Liver (tissue), 9 donors: ENCODE measurements around the gene GHITM. TPM values are rescaled to one million over a fixed set of nuclear protein-coding genes. Genes with fewer than 3 reads are reported as not detected.

Experiments used
- DNase-seq: peaks from one replicate; pipeline ENCODE4 v3.0.0-alpha.2; 2017; ENCODE audit warnings: low spot score
- H3K27ac ChIP-seq, 2 donors: one replicate each; pipeline ENCODE4 v1.7.0; 2013; ENCODE audit warnings: inconsistent platforms in 2 of 2, low read length in 2 of 2, control low read depth in 1 of 2, low read depth in 1 of 2, mild to moderate bottlenecking in 1 of 2
- H3K27me3 ChIP-seq, 4 donors: one replicate each; pipeline versions ENCODE4 v1.6.1 to v1.7.0; 2013; ENCODE audit warnings: low read length in 3 of 4, inconsistent platforms in 1 of 4, mild to moderate bottlenecking in 1 of 4, moderate library complexity in 1 of 4; ENCODE audit not compliant: control insufficient read depth in 4 of 4, insufficient read depth in 4 of 4
- H3K36me3 ChIP-seq, 4 donors: one replicate each; pipeline versions ENCODE4 v1.6.1 to v1.7.0; 2013; ENCODE audit warnings: low read length in 3 of 4, mild to moderate bottlenecking in 3 of 4, low read depth in 1 of 4, moderate library complexity in 1 of 4; ENCODE audit not compliant: control insufficient read depth in 4 of 4, insufficient read depth in 3 of 4
- H3K4me1 ChIP-seq, 4 donors: one replicate each; pipeline versions ENCODE4 v1.6.1 to v1.7.0; 2013; ENCODE audit warnings: low read length in 3 of 4, mild to moderate bottlenecking in 3 of 4, moderate library complexity in 1 of 4; ENCODE audit not compliant: control insufficient read depth in 4 of 4, insufficient read depth in 4 of 4
- H3K4me3 ChIP-seq, 3 donors: one replicate each; pipeline versions ENCODE4 v1.6.1 to v1.7.0; 2013; ENCODE audit warnings: low read length in 3 of 3, control low read depth in 1 of 3, low read depth in 1 of 3, mild to moderate bottlenecking in 1 of 3
- H3K9ac ChIP-seq, 2 donors: one replicate each; pipeline ENCODE4 v1.7.0; 2013; ENCODE audit warnings: low read length in 2 of 2, mild to moderate bottlenecking in 2 of 2, moderate library complexity in 2 of 2, control low read depth in 1 of 2, low read depth in 1 of 2
- H3K9me3 ChIP-seq, 4 donors: one replicate each; pipeline versions ENCODE4 v1.6.1 to v1.7.0; 2013; ENCODE audit warnings: low read length in 3 of 4; ENCODE audit not compliant: control insufficient read depth in 4 of 4
- EGR1 ChIP-seq, 2 donors: IDR thresholded peaks; 2 replicates each; pipeline ENCODE4 v1.6.1; 2016 to 2018; ENCODE audit warnings: antibody characterized with exemption in 2 of 2, low read depth in 2 of 2
- FOXA1 ChIP-seq: IDR thresholded peaks from 2 replicates; pipeline ENCODE4 v1.6.1; 2016; ENCODE audit warnings: antibody characterized with exemption
- FOXA2 ChIP-seq: IDR thresholded peaks from 2 replicates; pipeline ENCODE4 v1.6.1; 2016; ENCODE audit warnings: antibody characterized with exemption
- GABPA ChIP-seq, 2 donors: IDR thresholded peaks in 1 of 2; conservative IDR thresholded peaks in 1 of 2; 2 replicates each; pipeline ENCODE4 v1.6.1; 2016; ENCODE audit warnings: antibody characterized with exemption in 2 of 2, mild to moderate bottlenecking in 1 of 2, moderate library complexity in 1 of 2
- HNF4A ChIP-seq, 2 donors: conservative IDR thresholded peaks; 2 replicates each; pipeline ENCODE4 v1.6.1; 2016; ENCODE audit warnings: antibody characterized with exemption in 2 of 2, mild to moderate bottlenecking in 2 of 2
- HNF4G ChIP-seq: IDR thresholded peaks from 2 replicates; pipeline ENCODE4 v1.6.1; 2016; ENCODE audit warnings: antibody characterized with exemption
- JUND ChIP-seq, 2 donors: IDR thresholded peaks; 2 replicates each; pipeline ENCODE4 v1.6.1; 2016; ENCODE audit warnings: antibody characterized with exemption in 2 of 2
- RAD21 ChIP-seq, 2 donors: IDR thresholded peaks; 2 replicates each; pipeline ENCODE4 v1.6.1; 2016; ENCODE audit warnings: antibody characterized with exemption in 2 of 2, mild to moderate bottlenecking in 2 of 2
- RXRA ChIP-seq, 2 donors: IDR thresholded peaks; 2 replicates each; pipeline ENCODE4 v1.6.1; 2017 to 2018; ENCODE audit warnings: antibody characterized with exemption in 2 of 2, mild to moderate bottlenecking in 1 of 2
- TAF1 ChIP-seq: conservative IDR thresholded peaks from 2 replicates; pipeline ENCODE4 v1.6.1; 2016; ENCODE audit warnings: antibody characterized with exemption, mild to moderate bottlenecking
- YY1 ChIP-seq: IDR thresholded peaks from 2 replicates; pipeline ENCODE4 v1.6.1; 2016; ENCODE audit warnings: antibody characterized with exemption, mild to moderate bottlenecking
- WGBS: extraction: QIAGEN DNeasy Blood & Tissue Kit; methylation state at CpG from one replicate; pipeline ENCODE4 v1.1.7; 2013; 5-methylcytosine and 5-hydroxymethylcytosine counted together
- polyA plus RNA-seq, 2 donors: library from polyadenylated mRNA; stranded (reverse) in 1 of 2; unstranded in 1 of 2; fragments of 200-250 nt in 1 of 2; fragments of >200 nt in 1 of 2; fragmentation: Nextera tagmentation in 1 of 2; extraction: Ambion mirVana in 1 of 2; gene quantifications; one replicate each; pipeline versions ENCODE4 v1.2.1 to v1.2.3, GENCODE V29; 2013 to 2015
- total RNA-seq, 2 donors: library from RNA; depleted of rRNA; stranded (reverse); fragments of >200 nt; gene quantifications; one replicate each; pipeline ENCODE4 v1.2.3, GENCODE V29; 2014
- TF ChIP-seq, protein P1 (sequence below): IDR thresholded peaks from 2 replicates; pipeline ENCODE4 v1.6.1; 2016; ENCODE audit warnings: antibody characterized with exemption
- TF ChIP-seq, protein P2 (sequence below): IDR thresholded peaks from 2 replicates; pipeline ENCODE4 v1.6.1; 2016; ENCODE audit warnings: antibody characterized with exemption, mild to moderate bottlenecking
- TF ChIP-seq, protein P3 (sequence below): fragments of 150-350 bp; IDR thresholded peaks from 2 replicates; pipeline ENCODE4 v1.5.1; 2017; ENCODE audit warnings: improper control_type of control experiment, low read depth, low read length; ENCODE audit not compliant: missing input control
- TF ChIP-seq, protein P4 (sequence below): IDR thresholded peaks from 2 replicates; pipeline ENCODE4 v1.6.1; 2016; ENCODE audit warnings: antibody characterized with exemption
- donor health status: healthy.
- donor health status: healthy.
- donor health status: healthy.
- donor health status: healthy.
- donor health status: healthy.

GHITM gene
- total and polyA plus RNA-seq, 4 donors = 156 to 252 (median 194) TPM

DNA sequence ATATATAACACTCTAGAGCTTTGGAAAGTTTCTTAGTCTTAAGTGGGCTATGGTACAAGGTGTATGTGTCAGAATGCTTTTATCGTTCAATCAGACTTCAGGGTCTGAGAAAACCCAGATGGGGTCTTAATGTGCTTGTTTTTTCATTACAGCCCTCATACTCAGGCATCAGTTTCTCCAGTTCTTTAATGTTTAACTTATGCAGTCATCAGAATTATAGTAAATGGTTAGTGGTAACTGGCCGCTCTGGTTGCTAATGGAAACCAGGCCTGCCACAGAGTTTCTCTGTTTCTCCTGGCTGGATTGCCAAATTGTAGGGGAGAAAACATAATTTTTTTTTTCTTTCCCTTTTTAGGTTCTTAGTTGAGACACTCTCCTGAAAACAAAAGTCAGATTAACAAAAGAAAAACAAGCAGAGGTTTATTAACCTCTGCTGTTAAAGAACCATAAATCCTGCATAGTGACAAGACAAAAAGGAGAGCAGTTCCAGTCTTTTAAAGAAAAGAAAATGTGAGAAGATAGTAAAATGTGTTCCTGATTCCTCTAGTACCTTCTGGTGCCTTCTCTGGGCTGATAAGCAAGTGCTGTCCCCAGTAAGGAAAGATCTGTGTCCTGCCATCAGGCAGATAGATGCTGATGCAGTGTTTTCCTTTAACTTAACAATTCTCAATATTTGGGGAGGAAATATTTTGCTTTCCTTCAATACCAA is 21.5 kb upstream of the GHITM start:
- H3K27me3 ChIP-seq = peaks cover 0 to 2% (median 0%) of the 10 kb centered on the region in 4 donors
- no peaks in the 10 kb centered on the region for H3K9me3 ChIP-seq
- WGBS = 74% methylated on average over 2 of the region's 2 CpGs
- H3K4me1 ChIP-seq = no peaks in the 10 kb centered on the region
- TF ChIP-seq, protein P1, sequence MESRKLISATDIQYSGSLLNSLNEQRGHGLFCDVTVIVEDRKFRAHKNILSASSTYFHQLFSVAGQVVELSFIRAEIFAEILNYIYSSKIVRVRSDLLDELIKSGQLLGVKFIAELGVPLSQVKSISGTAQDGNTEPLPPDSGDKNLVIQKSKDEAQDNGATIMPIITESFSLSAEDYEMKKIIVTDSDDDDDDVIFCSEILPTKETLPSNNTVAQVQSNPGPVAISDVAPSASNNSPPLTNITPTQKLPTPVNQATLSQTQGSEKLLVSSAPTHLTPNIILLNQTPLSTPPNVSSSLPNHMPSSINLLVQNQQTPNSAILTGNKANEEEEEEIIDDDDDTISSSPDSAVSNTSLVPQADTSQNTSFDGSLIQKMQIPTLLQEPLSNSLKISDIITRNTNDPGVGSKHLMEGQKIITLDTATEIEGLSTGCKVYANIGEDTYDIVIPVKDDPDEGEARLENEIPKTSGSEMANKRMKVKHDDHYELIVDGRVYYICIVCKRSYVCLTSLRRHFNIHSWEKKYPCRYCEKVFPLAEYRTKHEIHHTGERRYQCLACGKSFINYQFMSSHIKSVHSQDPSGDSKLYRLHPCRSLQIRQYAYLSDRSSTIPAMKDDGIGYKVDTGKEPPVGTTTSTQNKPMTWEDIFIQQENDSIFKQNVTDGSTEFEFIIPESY = no peak
- TF ChIP-seq, protein P2, sequence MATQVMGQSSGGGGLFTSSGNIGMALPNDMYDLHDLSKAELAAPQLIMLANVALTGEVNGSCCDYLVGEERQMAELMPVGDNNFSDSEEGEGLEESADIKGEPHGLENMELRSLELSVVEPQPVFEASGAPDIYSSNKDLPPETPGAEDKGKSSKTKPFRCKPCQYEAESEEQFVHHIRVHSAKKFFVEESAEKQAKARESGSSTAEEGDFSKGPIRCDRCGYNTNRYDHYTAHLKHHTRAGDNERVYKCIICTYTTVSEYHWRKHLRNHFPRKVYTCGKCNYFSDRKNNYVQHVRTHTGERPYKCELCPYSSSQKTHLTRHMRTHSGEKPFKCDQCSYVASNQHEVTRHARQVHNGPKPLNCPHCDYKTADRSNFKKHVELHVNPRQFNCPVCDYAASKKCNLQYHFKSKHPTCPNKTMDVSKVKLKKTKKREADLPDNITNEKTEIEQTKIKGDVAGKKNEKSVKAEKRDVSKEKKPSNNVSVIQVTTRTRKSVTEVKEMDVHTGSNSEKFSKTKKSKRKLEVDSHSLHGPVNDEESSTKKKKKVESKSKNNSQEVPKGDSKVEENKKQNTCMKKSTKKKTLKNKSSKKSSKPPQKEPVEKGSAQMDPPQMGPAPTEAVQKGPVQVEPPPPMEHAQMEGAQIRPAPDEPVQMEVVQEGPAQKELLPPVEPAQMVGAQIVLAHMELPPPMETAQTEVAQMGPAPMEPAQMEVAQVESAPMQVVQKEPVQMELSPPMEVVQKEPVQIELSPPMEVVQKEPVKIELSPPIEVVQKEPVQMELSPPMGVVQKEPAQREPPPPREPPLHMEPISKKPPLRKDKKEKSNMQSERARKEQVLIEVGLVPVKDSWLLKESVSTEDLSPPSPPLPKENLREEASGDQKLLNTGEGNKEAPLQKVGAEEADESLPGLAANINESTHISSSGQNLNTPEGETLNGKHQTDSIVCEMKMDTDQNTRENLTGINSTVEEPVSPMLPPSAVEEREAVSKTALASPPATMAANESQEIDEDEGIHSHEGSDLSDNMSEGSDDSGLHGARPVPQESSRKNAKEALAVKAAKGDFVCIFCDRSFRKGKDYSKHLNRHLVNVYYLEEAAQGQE = no peak
- TF ChIP-seq HNF4A (conservative IDR thresholded peaks at IDR 0.05) = no peak
- TF ChIP-seq HNF4G = no peak
- no peak for TF ChIP-seq JUND (IDR thresholded peaks at IDR 0.05)
- no peak for TF ChIP-seq FOXA2
- no peak for TF ChIP-seq YY1
- no peak for TF ChIP-seq FOXA1
- TF ChIP-seq EGR1 (IDR thresholded peaks at IDR 0.05; ENCODE audit: low read depth in 2 of 2) = no peak
- TF ChIP-seq, protein P3, sequence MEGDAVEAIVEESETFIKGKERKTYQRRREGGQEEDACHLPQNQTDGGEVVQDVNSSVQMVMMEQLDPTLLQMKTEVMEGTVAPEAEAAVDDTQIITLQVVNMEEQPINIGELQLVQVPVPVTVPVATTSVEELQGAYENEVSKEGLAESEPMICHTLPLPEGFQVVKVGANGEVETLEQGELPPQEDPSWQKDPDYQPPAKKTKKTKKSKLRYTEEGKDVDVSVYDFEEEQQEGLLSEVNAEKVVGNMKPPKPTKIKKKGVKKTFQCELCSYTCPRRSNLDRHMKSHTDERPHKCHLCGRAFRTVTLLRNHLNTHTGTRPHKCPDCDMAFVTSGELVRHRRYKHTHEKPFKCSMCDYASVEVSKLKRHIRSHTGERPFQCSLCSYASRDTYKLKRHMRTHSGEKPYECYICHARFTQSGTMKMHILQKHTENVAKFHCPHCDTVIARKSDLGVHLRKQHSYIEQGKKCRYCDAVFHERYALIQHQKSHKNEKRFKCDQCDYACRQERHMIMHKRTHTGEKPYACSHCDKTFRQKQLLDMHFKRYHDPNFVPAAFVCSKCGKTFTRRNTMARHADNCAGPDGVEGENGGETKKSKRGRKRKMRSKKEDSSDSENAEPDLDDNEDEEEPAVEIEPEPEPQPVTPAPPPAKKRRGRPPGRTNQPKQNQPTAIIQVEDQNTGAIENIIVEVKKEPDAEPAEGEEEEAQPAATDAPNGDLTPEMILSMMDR = no peak
- TF ChIP-seq, protein P4, sequence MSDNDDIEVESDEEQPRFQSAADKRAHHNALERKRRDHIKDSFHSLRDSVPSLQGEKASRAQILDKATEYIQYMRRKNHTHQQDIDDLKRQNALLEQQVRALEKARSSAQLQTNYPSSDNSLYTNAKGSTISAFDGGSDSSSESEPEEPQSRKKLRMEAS = no peak
- H3K9ac ChIP-seq = no peak overlapping the region
- no peak overlapping the region for H3K27ac ChIP-seq
- H3K4me3 ChIP-seq = no peak overlapping the region
- no peaks in the 10 kb centered on the region for H3K36me3 ChIP-seq
- no peak for DNase-seq

DNA sequence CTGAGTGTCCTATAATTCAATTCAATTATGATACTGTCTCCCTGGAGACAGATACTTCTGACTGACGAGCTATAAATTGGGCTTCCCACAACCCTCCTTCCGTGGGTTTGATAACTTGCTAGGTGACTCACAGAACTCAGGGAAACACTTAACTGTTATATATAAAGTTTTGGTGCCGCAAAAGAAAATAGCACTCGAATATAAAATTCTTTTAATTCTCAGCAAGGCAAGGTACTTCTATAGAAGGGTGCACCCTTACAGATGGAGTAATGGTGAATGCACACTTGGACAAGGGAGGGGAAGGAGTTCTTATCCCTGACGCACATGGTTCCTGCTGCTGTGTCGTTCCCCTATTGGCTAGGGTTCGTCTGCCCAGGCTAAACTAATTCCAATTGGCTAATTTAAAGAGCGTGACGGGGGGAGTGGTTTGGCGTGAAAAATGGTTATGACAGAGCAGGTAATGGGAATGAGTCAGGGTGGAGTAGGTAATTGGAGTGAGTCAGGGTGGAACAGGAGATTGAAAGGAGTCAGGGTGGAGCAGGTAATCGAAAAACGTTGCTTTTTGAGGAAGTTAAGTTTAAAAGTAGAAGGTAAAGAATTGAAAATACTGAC is 20.8 kb upstream of the GHITM start:
- no peaks in the 10 kb centered on the region for H3K4me1 ChIP-seq
- no peak overlapping the region for H3K9ac ChIP-seq
- no peak overlapping the region for H3K27ac ChIP-seq
- peaks cover 0 to 2% (median 0%) of the 10 kb centered on the region in 4 donors for H3K27me3 ChIP-seq
- WGBS = 69% methylated on average over 12 of the region's 12 CpGs
- H3K4me3 ChIP-seq = no peak overlapping the region
- H3K36me3 ChIP-seq = no peaks in the 10 kb centered on the region
- no peak for DNase-seq
- TF ChIP-seq, protein P1 = no peak
- TF ChIP-seq, protein P3 = no peak
- no peak for TF ChIP-seq RAD21 (IDR thresholded peaks at IDR 0.05)
- TF ChIP-seq RXRA (IDR thresholded peaks at IDR 0.05) = no peak
- TF ChIP-seq GABPA (IDR thresholded peaks at IDR 0.05 in 1 of 2, conservative IDR thresholded peaks at IDR 0.05 in 1 of 2) = no peak
- no peak for TF ChIP-seq TAF1
- no peak for TF ChIP-seq YY1
- H3K9me3 ChIP-seq = no peaks in the 10 kb centered on the region
